ENCODE data around the gene P4HA3. TPM values are rescaled to one million over a fixed set of nuclear protein-coding genes. Genes with fewer than 3 reads are reported as not detected.

Gene P4HA3
- 2.4 and 3.7 TPM in 2 replicates for total RNA-seq

GRCh38 chr11:74311352-74311926 lies at the start of gene P4HA3:
P4HA3 (minus strand) TSS chr11:74311640; CDS start chr11:74311611, 29 bp downstream.

Other genes with a start within 250 kb of the P4HA3 start
- gene C2CD3, start 140.6 kb downstream of the P4HA3 start, total RNA-seq = 11.8 and 13.8 TPM in 2 replicates
- gene PPME1, start 140.4 kb downstream of the P4HA3 start, total RNA-seq = 36.0 and 47.7 TPM in 2 replicates
- 0.74 and 1.2 TPM in 2 replicates for gene PGM2L1, start 86.8 kb upstream of the P4HA3 start, total RNA-seq
- 0.45 and 1.2 TPM in 2 replicates for gene KCNE3, start 155.9 kb upstream of the P4HA3 start, total RNA-seq
- 3.0 and 4.0 TPM in 2 replicates for gene LIPT2, start 182.1 kb upstream of the P4HA3 start, total RNA-seq